ENCODE data around the gene FNDC3B.

GRCh38 chr3:172292422-172292821, 253.0 kb downstream of the FNDC3B start:
- no peak for TF ChIP-seq EZH2 (IDR thresholded peaks at IDR 0.05; ENCODE audit: borderline replicate concordance, low read length)
- TF ChIP-seq, protein P1, sequence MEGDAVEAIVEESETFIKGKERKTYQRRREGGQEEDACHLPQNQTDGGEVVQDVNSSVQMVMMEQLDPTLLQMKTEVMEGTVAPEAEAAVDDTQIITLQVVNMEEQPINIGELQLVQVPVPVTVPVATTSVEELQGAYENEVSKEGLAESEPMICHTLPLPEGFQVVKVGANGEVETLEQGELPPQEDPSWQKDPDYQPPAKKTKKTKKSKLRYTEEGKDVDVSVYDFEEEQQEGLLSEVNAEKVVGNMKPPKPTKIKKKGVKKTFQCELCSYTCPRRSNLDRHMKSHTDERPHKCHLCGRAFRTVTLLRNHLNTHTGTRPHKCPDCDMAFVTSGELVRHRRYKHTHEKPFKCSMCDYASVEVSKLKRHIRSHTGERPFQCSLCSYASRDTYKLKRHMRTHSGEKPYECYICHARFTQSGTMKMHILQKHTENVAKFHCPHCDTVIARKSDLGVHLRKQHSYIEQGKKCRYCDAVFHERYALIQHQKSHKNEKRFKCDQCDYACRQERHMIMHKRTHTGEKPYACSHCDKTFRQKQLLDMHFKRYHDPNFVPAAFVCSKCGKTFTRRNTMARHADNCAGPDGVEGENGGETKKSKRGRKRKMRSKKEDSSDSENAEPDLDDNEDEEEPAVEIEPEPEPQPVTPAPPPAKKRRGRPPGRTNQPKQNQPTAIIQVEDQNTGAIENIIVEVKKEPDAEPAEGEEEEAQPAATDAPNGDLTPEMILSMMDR (IDR thresholded peaks at IDR 0.05; ENCODE audit: low read length), result no peak

Measured in OCI-LY1 (cell line).